Measurements from ENCODE around the gene OR10G7.

DNA sequence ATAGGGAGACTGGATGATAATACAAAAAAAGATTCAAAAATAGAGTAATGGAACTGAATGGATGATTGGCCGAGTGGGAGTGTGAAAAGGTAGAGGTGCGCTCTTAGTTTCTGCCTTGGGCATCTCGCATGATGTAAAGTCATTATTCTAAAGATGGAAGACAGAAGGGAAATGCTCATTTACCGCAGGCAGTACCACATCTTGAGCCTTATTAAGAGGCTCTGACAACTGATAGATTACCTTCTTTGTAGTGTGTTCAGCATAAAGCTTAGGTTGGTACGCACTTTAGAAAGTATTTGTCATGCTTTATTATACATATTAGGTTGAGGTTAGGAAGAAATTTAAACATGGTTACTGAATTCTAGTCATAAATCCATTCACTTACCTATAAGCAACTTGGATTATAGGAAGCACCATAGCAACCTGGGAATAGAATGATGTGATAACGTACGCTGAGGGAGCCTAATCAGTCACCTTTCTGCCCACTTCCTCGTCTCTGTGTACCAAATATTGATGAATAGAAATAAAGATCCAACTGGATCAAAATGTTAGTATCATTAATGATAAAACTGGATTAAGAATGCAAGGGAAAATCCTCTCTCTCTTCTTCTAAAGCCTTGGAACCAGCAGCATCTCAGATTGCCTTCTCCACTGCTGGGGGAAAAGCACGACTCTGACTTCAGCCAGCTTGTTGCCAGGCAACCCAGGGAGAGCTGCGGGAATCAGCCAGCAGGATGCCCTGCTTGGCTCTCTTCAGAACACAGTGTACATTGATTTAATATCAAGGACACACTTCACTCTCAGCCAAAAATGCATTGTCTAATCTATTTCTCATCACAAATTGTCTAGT, 45.1 kb upstream of the OR10G7 start:
- TF ChIP-seq CTBP1 (IDR thresholded peaks at IDR 0.05; ENCODE audit: borderline replicate concordance): no peak
- TF ChIP-seq SUZ12 (IDR thresholded peaks at IDR 0.05): no peak
- TF ChIP-seq TARDBP (IDR thresholded peaks at IDR 0.05): no peak
- TF ChIP-seq FOXA1 (IDR thresholded peaks at IDR 0.05): no peak
- TF ChIP-seq BHLHE40 (IDR thresholded peaks at IDR 0.05; ENCODE audit: borderline replicate concordance): no peak
- no peak for TF ChIP-seq L3MBTL2 (conservative IDR thresholded peaks at IDR 0.05)
- no peak for TF ChIP-seq FOXK2 (IDR thresholded peaks at IDR 0.05)
- TF ChIP-seq SP1 (IDR thresholded peaks at IDR 0.05): no peak
- no peak for TF ChIP-seq FOXM1 (IDR thresholded peaks at IDR 0.05; ENCODE audit: borderline replicate concordance)
- no peak for TF ChIP-seq ZNF384 (IDR thresholded peaks at IDR 0.05)
- no peak for TF ChIP-seq ELF4 (IDR thresholded peaks at IDR 0.05)
- no peak for TF ChIP-seq ARNT (IDR thresholded peaks at IDR 0.05)

All from HEK293T (cell line).